ENCODE data around the gene RTF1. TPM values are rescaled to one million over a fixed set of nuclear protein-coding genes. Genes with fewer than 3 reads are reported as not detected.
"Not testable (repeated sequence)": the region's sequence is repeated elsewhere in the genome, so short reads cannot be mapped to it uniquely, and the experiment has no call there.

Gene RTF1
- total RNA-seq, 1 donor from 2014 or later = 54.4 TPM

- TF ChIP-seq CTCF (conservative IDR thresholded peaks at IDR 0.05) = no peak
- Mint-ChIP-seq H3K36me3 (peaks cover 26% of the 10 kb centered on the region), H3K4me1 (ENCODE audit: unreplicated experiment) (peaks cover 8% of the 10 kb centered on the region), H3K4me3 (no peak overlapping the region), H3K9me3 (no peaks in the 10 kb centered on the region), H3K27me3 (no peaks in the 10 kb centered on the region), H3K27ac (no peak overlapping the region)
- no peak for DNase-seq (ENCODE audit: extremely low spot score, unreplicated experiment)
Observed at GRCh38 chr15:41445399-41445798, 28.5 kb downstream of the RTF1 start.

GRCh38 chr15:41462084-41462795 lies 45.3 kb downstream of the RTF1 start:
- no peaks in the 10 kb centered on the region for H3K27me3 Mint-ChIP-seq
- no peaks in the 10 kb centered on the region for H3K9me3 Mint-ChIP-seq
- H3K36me3 Mint-ChIP-seq = peaks cover 40% of the 10 kb centered on the region
- no peak for DNase-seq (ENCODE audit: extremely low spot score, unreplicated experiment)
- peaks cover 3% of the 10 kb centered on the region for H3K4me1 Mint-ChIP-seq (ENCODE audit: unreplicated experiment)
- no peak overlapping the region for H3K27ac Mint-ChIP-seq
- no peak for TF ChIP-seq CTCF (conservative IDR thresholded peaks at IDR 0.05)
- H3K4me3 Mint-ChIP-seq = no peak overlapping the region

GRCh38 chr15:41464889-41465580 lies 48.1 kb downstream of the RTF1 start:
- H3K4me3 Mint-ChIP-seq = no peak overlapping the region
- H3K9me3 Mint-ChIP-seq = no peaks in the 10 kb centered on the region
- no peaks in the 10 kb centered on the region for H3K27me3 Mint-ChIP-seq
- H3K36me3 Mint-ChIP-seq = peaks cover 31% of the 10 kb centered on the region
- H3K27ac Mint-ChIP-seq = no peak overlapping the region
- no peak for DNase-seq (ENCODE audit: extremely low spot score, unreplicated experiment)
- TF ChIP-seq CTCF (conservative IDR thresholded peaks at IDR 0.05) = no peak
- peaks cover 3% of the 10 kb centered on the region for H3K4me1 Mint-ChIP-seq (ENCODE audit: unreplicated experiment)

GRCh38 chr15:41465822-41466421 lies 49.0 kb downstream of the RTF1 start:
- TF ChIP-seq CTCF (conservative IDR thresholded peaks at IDR 0.05) = peak; percentile 88
- no peak for DNase-seq (ENCODE audit: extremely low spot score, unreplicated experiment)
- Mint-ChIP-seq H3K4me1 (ENCODE audit: unreplicated experiment) (peaks cover 3% of the 10 kb centered on the region), H3K27me3 (no peaks in the 10 kb centered on the region), H3K27ac (no peak overlapping the region), H3K9me3 (no peaks in the 10 kb centered on the region), H3K36me3 (peaks cover 37% of the 10 kb centered on the region), H3K4me3 (no peak overlapping the region)

- Mint-ChIP-seq H3K4me1 (ENCODE audit: unreplicated experiment) (peaks cover 3% of the 10 kb centered on the region), H3K9me3 (no peaks in the 10 kb centered on the region), H3K4me3 (no peak overlapping the region), H3K27me3 (no peaks in the 10 kb centered on the region), H3K36me3 (peaks cover 42% of the 10 kb centered on the region), H3K27ac (no peak overlapping the region)
- no peak for DNase-seq (ENCODE audit: extremely low spot score, unreplicated experiment)
- no peak for TF ChIP-seq CTCF (conservative IDR thresholded peaks at IDR 0.05)
Observed at GRCh38 chr15:41466711-41467110, 49.8 kb downstream of the RTF1 start.

- not testable (repeated sequence) for H3K27me3 Mint-ChIP-seq; H3K4me3 Mint-ChIP-seq; H3K9me3 Mint-ChIP-seq; DNase-seq (ENCODE audit: extremely low spot score, unreplicated experiment); H3K27ac Mint-ChIP-seq; H3K4me1 Mint-ChIP-seq (ENCODE audit: unreplicated experiment)
- H3K36me3 Mint-ChIP-seq = peaks cover 27% of the 10 kb centered on the region
Observed at GRCh38 chr15:41469644-41470043, 52.7 kb downstream of the RTF1 start.

Data from type B pancreatic cell (in vitro differentiated cells).